Smooth muscle cell (in vitro differentiated cells): Measurements from ENCODE around the gene IFNLR1. TPM values are rescaled to one million over a fixed set of nuclear protein-coding genes. Genes with fewer than 3 reads are reported as not detected.

Experiments used
- DNase-seq: peaks from one replicate; lab custom pipeline; 2025; ENCODE audit not compliant: unreplicated experiment; lab: John Stamatoyannopoulos, UW
- H2AFZ ChIP-seq: fragments of 200-600 bp; sonication (generic); 2 replicates; pipeline ENCODE4 v1.6.0; 2016; ENCODE audit warnings: antibody characterized with exemption, low read depth, mild to moderate bottlenecking
- H3F3A ChIP-seq: fragments of 200-600 bp; sonication (generic); 2 replicates; pipeline ENCODE4 v1.6.0; 2017; ENCODE audit warnings: antibody characterized with exemption, low read depth
- H3K27ac ChIP-seq: fragments of 200-600 bp; sonication (generic); 2 replicates; pipeline ENCODE4 v1.5.1; 2016; ENCODE audit warnings: low read depth, mild to moderate bottlenecking
- H3K27me3 ChIP-seq: fragments of 200-600 bp; sonication (generic); 2 replicates; pipeline ENCODE4 v1.6.1; 2016; ENCODE audit warnings: low read depth, mild to moderate bottlenecking
- H3K36me3 ChIP-seq: fragments of 200-600 bp; sonication (generic); 2 replicates; pipeline ENCODE4 v1.5.1; 2016; ENCODE audit warnings: low read depth
- H3K4me1 ChIP-seq: fragments of 200-600 bp; sonication (generic); 2 replicates; pipeline ENCODE4 v1.5.1; 2016; ENCODE audit warnings: low read depth
- H3K4me2 ChIP-seq: fragments of 200-600 bp; sonication (generic); 2 replicates; pipeline ENCODE4 v1.6.0; 2016; ENCODE audit warnings: mild to moderate bottlenecking
- H3K4me3 ChIP-seq: fragments of 200-600 bp; sonication (generic); 2 replicates; pipeline ENCODE4 v1.5.1; 2016; ENCODE audit warnings: mild to moderate bottlenecking
- H3K79me2 ChIP-seq: fragments of 200-600 bp; sonication (generic); 2 replicates; pipeline ENCODE4 v1.6.0; 2016; ENCODE audit warnings: low read depth, mild to moderate bottlenecking
- H3K9ac ChIP-seq: fragments of 200-600 bp; sonication (generic); 2 replicates; pipeline ENCODE4 v1.6.0; 2016; ENCODE audit warnings: low read depth
- H3K9me3 ChIP-seq: fragments of 200-600 bp; sonication (generic); replicated peaks from 2 replicates; pipeline ENCODE4 v1.5.1; 2016; ENCODE audit warnings: low read depth
- H4K20me1 ChIP-seq: fragments of 200-600 bp; sonication (generic); 2 replicates; pipeline ENCODE4 v1.6.0; 2016; ENCODE audit warnings: low read depth
- CTCF ChIP-seq: fragments of 200-600 bp; sonication (generic); IDR thresholded peaks from 2 replicates; pipeline ENCODE4 v1.5.1; 2017; ENCODE audit warnings: borderline replicate concordance, mild to moderate bottlenecking, antibody characterized with exemption; ENCODE audit not compliant: insufficient read depth, poor library complexity, severe bottlenecking
- WGBS: methylation state at CpG from one replicate; pipeline ENCODE4 v1.1.7; 2016; ENCODE audit warnings: low lambda C conversion rate; 5-methylcytosine and 5-hydroxymethylcytosine counted together
- polyA plus RNA-seq: library from polyadenylated mRNA; unstranded; fragments of >200 nt; fragmentation: Nextera tagmentation; extraction: Ambion mirVana; gene quantifications from 2 replicates; pipeline ENCODE4 v1.2.1, GENCODE V29; 2016
- total RNA-seq: library from RNA; depleted of rRNA; stranded (reverse); fragments of >200 nt; gene quantifications from 2 replicates; pipeline ENCODE4 v1.2.3, GENCODE V29; 2014

The IFNLR1 gene
- total and polyA plus RNA-seq, 2 experiments from 2014 or later = 0.25 to 0.67 TPM

- no peak overlapping the region for H3K9ac ChIP-seq
- H3K36me3 ChIP-seq = no peaks in the 10 kb centered on the region
- H3K4me3 ChIP-seq = no peak overlapping the region
- WGBS = 89% methylated on average over 6 of the region's 6 CpGs
- H4K20me1 ChIP-seq = no peaks in the 10 kb centered on the region
- no peaks in the 10 kb centered on the region for H3K4me1 ChIP-seq
- no peak for DNase-seq
- TF ChIP-seq CTCF = no peak
- H3K79me2 ChIP-seq = no peaks in the 10 kb centered on the region
- H3F3A ChIP-seq = no peaks in the 10 kb centered on the region
- H3K9me3 ChIP-seq = no peaks in the 10 kb centered on the region
- no peak overlapping the region for H2AFZ ChIP-seq
- H3K4me2 ChIP-seq = no peak overlapping the region
- peaks cover 17% of the 10 kb centered on the region for H3K27me3 ChIP-seq
- H3K27ac ChIP-seq = no peak overlapping the region
Observed at GRCh38 chr1:24182061-24182460, 5.0 kb downstream of the IFNLR1 start.

DNA sequence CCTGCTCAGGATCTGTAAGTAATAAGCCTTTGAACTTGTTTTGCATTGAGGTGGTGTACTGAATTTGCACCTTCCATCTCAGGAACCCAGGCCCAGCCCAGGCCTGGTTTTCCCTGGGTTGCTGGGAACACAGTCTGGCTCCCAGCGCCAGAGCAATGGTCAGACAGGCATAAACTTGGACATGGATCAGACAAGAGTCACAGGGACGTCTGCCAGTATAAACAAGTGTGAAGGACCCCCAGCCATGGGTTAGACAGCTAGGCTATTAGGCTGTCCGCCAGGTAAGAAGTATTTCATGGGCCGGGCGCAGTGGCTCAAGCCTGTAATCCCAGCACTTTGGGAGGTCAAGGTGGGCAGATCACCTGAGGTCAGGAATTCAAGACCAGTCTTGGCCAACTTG is 5.5 kb downstream of the IFNLR1 start:
- H3K27me3 ChIP-seq = peaks cover 12% of the 10 kb centered on the region
- H3K4me3 ChIP-seq = no peak overlapping the region
- no peak for DNase-seq

DNA sequence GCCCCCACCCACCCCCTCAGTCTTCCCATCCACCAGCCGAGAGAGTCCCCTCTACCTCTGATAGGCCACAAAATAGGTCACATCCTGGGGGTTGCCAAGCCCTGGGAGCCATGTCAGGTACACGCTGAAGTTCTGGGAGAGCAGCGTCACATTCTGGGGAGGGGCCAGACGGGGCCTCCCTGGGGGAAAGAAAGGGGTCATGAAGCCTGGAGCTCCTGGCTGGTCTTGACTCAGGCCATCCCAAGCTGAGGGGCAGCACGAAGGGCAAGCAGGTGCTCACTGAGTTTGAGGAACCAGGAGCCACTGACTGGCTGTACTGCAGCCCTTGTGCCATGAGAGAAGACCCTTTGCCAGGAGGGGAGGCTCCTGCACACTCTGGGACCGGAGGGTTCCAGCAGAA is 6.4 kb downstream of the IFNLR1 start:
- no peaks in the 10 kb centered on the region for H3F3A ChIP-seq
- WGBS = 89% methylated on average over 6 of the region's 6 CpGs
- no peak overlapping the region for H2AFZ ChIP-seq
- H3K4me1 ChIP-seq = no peaks in the 10 kb centered on the region
- H3K27me3 ChIP-seq = peaks cover 3% of the 10 kb centered on the region
- no peaks in the 10 kb centered on the region for H3K9me3 ChIP-seq
- H3K36me3 ChIP-seq = no peaks in the 10 kb centered on the region
- H3K9ac ChIP-seq = no peak overlapping the region
- H3K4me3 ChIP-seq = no peak overlapping the region
- no peak for TF ChIP-seq CTCF
- H3K79me2 ChIP-seq = no peaks in the 10 kb centered on the region
- H4K20me1 ChIP-seq = no peaks in the 10 kb centered on the region
- H3K27ac ChIP-seq = no peak overlapping the region
- H3K4me2 ChIP-seq = no peak overlapping the region
- DNase-seq = no peak

More for the DNA sequence above, 5.5 kb downstream of the IFNLR1 start:
- H2AFZ ChIP-seq = no peak overlapping the region
- 91% methylated on average over 5 of the region's 5 CpGs for WGBS
- H3K9me3 ChIP-seq = no peaks in the 10 kb centered on the region
- no peaks in the 10 kb centered on the region for H4K20me1 ChIP-seq
- H3F3A ChIP-seq = no peaks in the 10 kb centered on the region
- H3K9ac ChIP-seq = no peak overlapping the region
- TF ChIP-seq CTCF = no peak
- H3K27ac ChIP-seq = no peak overlapping the region
- H3K79me2 ChIP-seq = no peaks in the 10 kb centered on the region
- no peaks in the 10 kb centered on the region for H3K4me1 ChIP-seq
- H3K36me3 ChIP-seq = no peaks in the 10 kb centered on the region
- no peak overlapping the region for H3K4me2 ChIP-seq

GRCh38 chr1:24179251-24179840 is 7.7 kb downstream of the IFNLR1 start:
- Histone ChIP-seq H2AFZ (no peak overlapping the region), H3K9ac (no peak overlapping the region), H3K4me2 (no peak overlapping the region), H3F3A (no peaks in the 10 kb centered on the region), H4K20me1 (no peaks in the 10 kb centered on the region), H3K4me3 (no peak overlapping the region), H3K4me1 (no peaks in the 10 kb centered on the region), H3K9me3 (no peaks in the 10 kb centered on the region), H3K36me3 (no peaks in the 10 kb centered on the region), H3K27ac (no peak overlapping the region), H3K27me3 (peaks cover 5% of the 10 kb centered on the region), H3K79me2 (no peaks in the 10 kb centered on the region)
- TF ChIP-seq CTCF = no peak
- WGBS = 95% methylated on average over 10 of the region's 10 CpGs
- no peak for DNase-seq
